ENCODE results near the gene BDKRB2. TPM values are rescaled to one million over a fixed set of nuclear protein-coding genes. Genes with fewer than 3 reads are reported as not detected.

Gene BDKRB2
- total and polyA plus RNA-seq, 3 experiments from 2014 or later = not detected

- no peak for DNase-seq
- POLR2A ChIA-PET = no interaction called here
These were observed 33.6 kb upstream of the BDKRB2 start for GRCh38 chr14:96170961-96171592.

GRCh38 chr14:96173636-96174475 lies 30.8 kb upstream of the BDKRB2 start:
- no peak overlapping the region for H3K4me3 Mint-ChIP-seq
- H3K36me3 Mint-ChIP-seq = peaks cover 0 to 1% (median 0%) of the 10 kb centered on the region in 3 donors
- H3K9me3 Mint-ChIP-seq = no peaks in the 10 kb centered on the region
- H3K4me1 Mint-ChIP-seq = no peaks in the 10 kb centered on the region
- Histone ChIP-seq H3K27me3 (ENCODE audit: insufficient read depth, low read length, poor library complexity, severe bottlenecking) (peaks cover 3% of the 10 kb centered on the region), H3K9me3 (ENCODE audit: low read length) (no peaks in the 10 kb centered on the region), H3K4me3 (ENCODE audit: low read length) (no peak overlapping the region), H3K27ac (ENCODE audit: low read depth, low read length) (no peak overlapping the region), H3K36me3 (ENCODE audit: insufficient read depth, low read length) (no peaks in the 10 kb centered on the region), H3K4me1 (ENCODE audit: insufficient read depth, low read length) (peaks cover 5% of the 10 kb centered on the region)
- ChIA-PET POLR2A (no interaction called here), CTCF (no interaction called here)
- DNase-seq = no peak
- H3K27me3 Mint-ChIP-seq = peaks cover 12 to 36% of the 10 kb centered on the region in 2 donors
- H3K27ac Mint-ChIP-seq = no peak overlapping the region

More at GRCh38 chr14:96170961-96171592, 33.6 kb upstream of the BDKRB2 start:
- Mint-ChIP-seq H3K4me1 (no peaks in the 10 kb centered on the region), H3K4me3 (no peak overlapping the region), H3K9me3 (no peaks in the 10 kb centered on the region), H3K27me3 (peaks cover 7 to 32% of the 10 kb centered on the region in 2 donors), H3K27ac (no peak overlapping the region), H3K36me3 (peaks cover 0 to 1% (median 0%) of the 10 kb centered on the region in 3 donors)
- Histone ChIP-seq H3K27ac (ENCODE audit: low read depth, low read length) (no peak overlapping the region), H3K9me3 (ENCODE audit: low read length) (no peaks in the 10 kb centered on the region), H3K4me1 (ENCODE audit: insufficient read depth, low read length) (no peaks in the 10 kb centered on the region), H3K36me3 (ENCODE audit: insufficient read depth, low read length) (no peaks in the 10 kb centered on the region), H3K4me3 (ENCODE audit: low read length) (no peak overlapping the region), H3K27me3 (ENCODE audit: insufficient read depth, low read length, poor library complexity, severe bottlenecking) (peaks cover 3% of the 10 kb centered on the region)
- CTCF ChIA-PET = no interaction called here

GRCh38 chr14:96176275-96176674 lies 28.4 kb upstream of the BDKRB2 start:
- Histone ChIP-seq H3K27ac (ENCODE audit: low read depth, low read length) (no peak overlapping the region), H3K9me3 (ENCODE audit: low read length) (no peaks in the 10 kb centered on the region), H3K27me3 (ENCODE audit: insufficient read depth, low read length, poor library complexity, severe bottlenecking) (no peaks in the 10 kb centered on the region), H3K36me3 (ENCODE audit: insufficient read depth, low read length) (no peaks in the 10 kb centered on the region), H3K4me1 (ENCODE audit: insufficient read depth, low read length) (peaks cover 5% of the 10 kb centered on the region), H3K4me3 (ENCODE audit: low read length) (no peak overlapping the region)
- H3K4me3 Mint-ChIP-seq = no peak overlapping the region
- H3K36me3 Mint-ChIP-seq = no peaks in the 10 kb centered on the region
- ChIA-PET CTCF (no interaction called here), POLR2A (no interaction called here)
- H3K27me3 Mint-ChIP-seq = peaks cover 12 to 39% of the 10 kb centered on the region in 2 donors
- DNase-seq = no peak
- no peaks in the 10 kb centered on the region for H3K4me1 Mint-ChIP-seq
- H3K9me3 Mint-ChIP-seq = no peaks in the 10 kb centered on the region
- H3K27ac Mint-ChIP-seq = no peak overlapping the region

GRCh38 chr14:96176811-96177211 lies 27.8 kb upstream of the BDKRB2 start:
- H3K4me3 ChIP-seq (ENCODE audit: low read length) = no peak overlapping the region
- Mint-ChIP-seq H3K9me3 (no peaks in the 10 kb centered on the region), H3K27me3 (peaks cover 12 to 41% of the 10 kb centered on the region in 2 donors), H3K36me3 (no peaks in the 10 kb centered on the region), H3K4me3 (no peak overlapping the region), H3K27ac (no peak overlapping the region), H3K4me1 (no peaks in the 10 kb centered on the region)
- H3K9me3 ChIP-seq (ENCODE audit: low read length) = no peaks in the 10 kb centered on the region
- H3K27ac ChIP-seq (ENCODE audit: low read depth, low read length) = no peak overlapping the region
- ChIA-PET POLR2A (no interaction called here), CTCF (no interaction called here)
- DNase-seq = no peak
- H3K27me3 ChIP-seq (ENCODE audit: insufficient read depth, low read length, poor library complexity, severe bottlenecking) = no peaks in the 10 kb centered on the region
- H3K4me1 ChIP-seq (ENCODE audit: insufficient read depth, low read length) = peaks cover 5% of the 10 kb centered on the region
- no peaks in the 10 kb centered on the region for H3K36me3 ChIP-seq (ENCODE audit: insufficient read depth, low read length)

- no peak overlapping the region for H3K4me3 ChIP-seq (ENCODE audit: low read length)
- Mint-ChIP-seq H3K27ac (no peak overlapping the region), H3K36me3 (no peaks in the 10 kb centered on the region), H3K4me3 (no peak overlapping the region), H3K9me3 (no peaks in the 10 kb centered on the region), H3K4me1 (no peaks in the 10 kb centered on the region), H3K27me3 (peaks cover 14 to 40% of the 10 kb centered on the region in 2 donors)
- DNase-seq = no peak
- ChIA-PET CTCF (no interaction called here), POLR2A (no interaction called here)
- no peak overlapping the region for H3K27ac ChIP-seq (ENCODE audit: low read depth, low read length)
- H3K27me3 ChIP-seq (ENCODE audit: insufficient read depth, low read length, poor library complexity, severe bottlenecking) = no peaks in the 10 kb centered on the region
- H3K9me3 ChIP-seq (ENCODE audit: low read length) = no peaks in the 10 kb centered on the region
- H3K4me1 ChIP-seq (ENCODE audit: insufficient read depth, low read length) = peaks cover 5% of the 10 kb centered on the region
- H3K36me3 ChIP-seq (ENCODE audit: insufficient read depth, low read length) = no peaks in the 10 kb centered on the region
These were observed 26.8 kb upstream of the BDKRB2 start for GRCh38 chr14:96177766-96178375.

GRCh38 chr14:96178461-96179321 lies 25.9 kb upstream of the BDKRB2 start:
- H3K4me1 Mint-ChIP-seq = no peaks in the 10 kb centered on the region
- no peak overlapping the region for H3K27ac Mint-ChIP-seq
- peaks cover 5% of the 10 kb centered on the region for H3K4me1 ChIP-seq (ENCODE audit: insufficient read depth, low read length)
- ChIA-PET POLR2A (no interaction called here), CTCF (no interaction called here)
- H3K9me3 ChIP-seq (ENCODE audit: low read length) = no peaks in the 10 kb centered on the region
- H3K9me3 Mint-ChIP-seq = no peaks in the 10 kb centered on the region
- H3K27ac ChIP-seq (ENCODE audit: low read depth, low read length) = no peak overlapping the region
- DNase-seq = no peak
- H3K27me3 ChIP-seq (ENCODE audit: insufficient read depth, low read length, poor library complexity, severe bottlenecking) = no peaks in the 10 kb centered on the region
- peaks cover 10 to 39% of the 10 kb centered on the region in 2 donors for H3K27me3 Mint-ChIP-seq
- H3K36me3 ChIP-seq (ENCODE audit: insufficient read depth, low read length) = no peaks in the 10 kb centered on the region
- H3K36me3 Mint-ChIP-seq = no peaks in the 10 kb centered on the region
- H3K4me3 Mint-ChIP-seq = no peak overlapping the region
- H3K4me3 ChIP-seq (ENCODE audit: low read length) = no peak overlapping the region

GRCh38 chr14:96180043-96180874 lies 24.4 kb upstream of the BDKRB2 start:
- Histone ChIP-seq H3K36me3 (ENCODE audit: insufficient read depth, low read length) (no peaks in the 10 kb centered on the region), H3K9me3 (ENCODE audit: low read length) (no peaks in the 10 kb centered on the region), H3K4me1 (ENCODE audit: insufficient read depth, low read length) (peaks cover 5% of the 10 kb centered on the region), H3K27ac (ENCODE audit: low read depth, low read length) (no peak overlapping the region), H3K27me3 (ENCODE audit: insufficient read depth, low read length, poor library complexity, severe bottlenecking) (no peaks in the 10 kb centered on the region), H3K4me3 (ENCODE audit: low read length) (no peak overlapping the region)
- Mint-ChIP-seq H3K36me3 (peaks cover 0 to 2% (median 0%) of the 10 kb centered on the region in 3 donors), H3K9me3 (no peaks in the 10 kb centered on the region), H3K4me1 (no peaks in the 10 kb centered on the region), H3K4me3 (no peak overlapping the region), H3K27me3 (peaks cover 11 to 35% of the 10 kb centered on the region in 2 donors), H3K27ac (peak overlapping the region in 1 of 8 donors; percentile 59)
- no peak for DNase-seq
- CTCF ChIA-PET = no interaction called here
- POLR2A ChIA-PET = no interaction called here

All from CD8-positive, alpha-beta memory T cell (primary cell).